NT2/D1 (cell line): Measurements from ENCODE around the gene THBD.

ENCODE experiments used
- YY1 ChIP-seq: IDR thresholded peaks from 2 replicates; pipeline ENCODE4 v1.6.1; 2011; ENCODE audit not compliant: insufficient read length, insufficient read depth
- ZNF274 ChIP-seq: IDR thresholded peaks from 2 replicates; pipeline ENCODE4 v1.6.1; 2011; ENCODE audit warnings: mild to moderate bottlenecking, low read depth, low read length

DNA sequence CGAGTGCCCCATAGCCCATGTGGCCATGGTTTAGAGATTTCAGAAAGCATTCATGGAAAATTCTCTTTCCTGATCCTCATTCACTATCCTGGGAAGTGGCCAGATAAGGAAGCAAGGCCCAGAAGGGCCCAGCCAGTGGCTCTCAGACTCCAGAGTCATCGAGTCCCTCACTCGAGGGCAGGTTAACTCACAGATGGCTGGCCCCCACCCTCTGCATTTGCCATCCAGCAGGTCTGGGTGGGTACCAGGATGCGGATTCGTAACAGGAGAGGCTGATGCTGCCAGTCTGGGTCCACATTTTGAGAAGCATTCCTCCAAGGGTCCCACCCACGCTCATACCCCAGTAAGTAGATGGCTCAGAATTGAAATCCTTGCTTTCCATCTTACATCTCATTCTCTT is 18.1 kb downstream of the THBD start:
- TF ChIP-seq ZNF274 (no peak), YY1 (no peak)
